GM12873 (cell line): ENCODE data around the gene TMC6.

Source experiments
- CTCF ChIP-seq: IDR thresholded peaks from 2 replicates; pipeline ENCODE4 v1.5.1; 2012; ENCODE audit warnings: low read depth, mild to moderate bottlenecking, moderate library complexity, low read length, control low read depth; ENCODE audit not compliant: insufficient read depth; ENCODE audit errors: missing control alignments

Gene TMC6

GRCh38 chr17:78125138-78125913 lies 3.2 kb downstream of the TMC6 start:
- no peak for TF ChIP-seq CTCF

- TF ChIP-seq CTCF, result no peak
These were observed 3.8 kb downstream of the TMC6 start for GRCh38 chr17:78124836-78125137.

- TF ChIP-seq CTCF, result no peak
These were observed 4.3 kb downstream of the TMC6 start for GRCh38 chr17:78124081-78124835.

GRCh38 chr17:78123258-78123929 lies 5.2 kb downstream of the TMC6 start:
- no peak for TF ChIP-seq CTCF

GRCh38 chr17:78122931-78123249 lies 5.7 kb downstream of the TMC6 start:
- no peak for TF ChIP-seq CTCF

- TF ChIP-seq CTCF, result no peak
These were observed 6.2 kb downstream of the TMC6 start for GRCh38 chr17:78122216-78122930.

GRCh38 chr17:78121801-78122215 lies 6.7 kb downstream of the TMC6 start:
- no peak for TF ChIP-seq CTCF
